Measurements from ENCODE around the gene ASCC1. TPM values are rescaled to one million over a fixed set of nuclear protein-coding genes. Genes with fewer than 3 reads are reported as not detected.

Gene ASCC1
- total RNA-seq, 2 donors from 2014 or later = 17.7 to 17.9 TPM

- no peak for ATAC-seq
- no peak for DNase-seq
Observed at GRCh38 chr10:72066318-72067284, 149.5 kb downstream of the ASCC1 start.

DNA sequence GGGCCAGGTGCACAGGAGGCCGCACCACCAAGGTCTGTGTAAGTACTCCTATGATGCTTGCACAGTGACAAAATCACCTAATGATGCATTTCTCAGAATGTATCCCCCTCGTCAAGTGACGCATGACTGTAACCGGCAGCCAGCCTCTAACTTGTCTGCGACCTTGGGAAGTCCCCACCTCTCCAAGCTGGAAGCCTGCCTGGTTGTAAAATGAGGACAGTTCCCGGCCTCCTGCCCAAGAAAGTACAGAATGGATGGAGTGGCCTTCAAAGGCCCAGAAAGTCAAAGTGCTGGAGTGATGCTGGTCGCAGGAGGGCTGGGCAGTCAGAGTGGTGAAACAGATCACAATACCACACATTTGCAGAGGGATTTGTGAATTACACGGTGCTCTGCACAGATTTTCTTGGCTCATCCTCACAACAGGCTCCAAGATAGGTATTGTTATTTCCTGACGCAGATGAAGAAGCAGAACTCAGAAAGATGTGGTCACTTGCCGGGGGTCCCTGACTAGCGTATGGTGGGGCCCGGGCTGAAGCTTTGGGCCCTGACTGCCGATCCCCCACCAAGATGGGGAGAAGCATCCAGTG is 150.5 kb downstream of the ASCC1 start:
- no peak for DNase-seq

More at GRCh38 chr10:72066318-72067284, 149.5 kb downstream of the ASCC1 start:
- intact Hi-C loops (cut with DNase I, micrococcal nuclease) = no loop called here

GRCh38 chr10:72063703-72064391 is 152.2 kb downstream of the ASCC1 start:
- intact Hi-C loops (cut with DNase I, micrococcal nuclease) = no loop called here
- ATAC-seq = peak; percentile 97
- DNase-seq = peak; percentile 62 to 77

More for the DNA sequence above, 150.5 kb downstream of the ASCC1 start:
- ATAC-seq = peak; percentile 31
- intact Hi-C loops (cut with DNase I, micrococcal nuclease) = no loop called here

GRCh38 chr10:72062832-72063702 is 153.0 kb downstream of the ASCC1 start:
- ATAC-seq = no peak
- DNase-seq = no peak
- intact Hi-C loops (cut with DNase I, micrococcal nuclease) = no loop called here

- intact Hi-C loops (cut with DNase I, micrococcal nuclease) = no loop called here
- DNase-seq (no peak), ATAC-seq (no peak)
Observed at GRCh38 chr10:72062382-72062781, 153.7 kb downstream of the ASCC1 start.

DNA sequence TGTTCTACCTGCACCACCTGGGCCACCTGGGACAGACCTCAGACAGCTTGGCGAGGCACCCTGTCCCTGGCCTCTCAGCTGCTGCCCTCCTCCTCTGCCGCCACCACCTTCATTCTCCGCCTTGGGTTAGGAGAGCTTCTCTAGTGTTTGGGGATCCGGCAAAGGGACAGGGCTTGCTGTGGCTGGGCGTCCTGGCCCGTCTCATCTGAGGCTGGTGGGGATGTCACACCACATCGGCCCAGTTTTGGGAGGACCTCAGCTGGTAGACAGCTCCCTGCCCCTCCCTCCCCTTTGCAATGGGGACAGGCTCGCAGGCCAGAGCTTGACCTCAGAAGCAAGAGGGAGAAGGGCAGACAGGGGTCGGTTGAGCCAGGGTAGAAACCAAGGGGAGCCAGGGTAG is 154.1 kb downstream of the ASCC1 start:
- intact Hi-C loops (cut with DNase I, micrococcal nuclease) = no loop called here
- DNase-seq (no peak), ATAC-seq (no peak)

GRCh38 chr10:72061491-72061890 is 154.6 kb downstream of the ASCC1 start:
- intact Hi-C loops (cut with DNase I, micrococcal nuclease) = no loop called here

GRCh38 chr10:72059843-72060822 is 155.9 kb downstream of the ASCC1 start:
- DNase-seq = no peak
- intact Hi-C loops (cut with DNase I, micrococcal nuclease) = no loop called here
- ATAC-seq = no peak

More at GRCh38 chr10:72061491-72061890, 154.6 kb downstream of the ASCC1 start:
- no peak for ATAC-seq
- DNase-seq = no peak

DNA sequence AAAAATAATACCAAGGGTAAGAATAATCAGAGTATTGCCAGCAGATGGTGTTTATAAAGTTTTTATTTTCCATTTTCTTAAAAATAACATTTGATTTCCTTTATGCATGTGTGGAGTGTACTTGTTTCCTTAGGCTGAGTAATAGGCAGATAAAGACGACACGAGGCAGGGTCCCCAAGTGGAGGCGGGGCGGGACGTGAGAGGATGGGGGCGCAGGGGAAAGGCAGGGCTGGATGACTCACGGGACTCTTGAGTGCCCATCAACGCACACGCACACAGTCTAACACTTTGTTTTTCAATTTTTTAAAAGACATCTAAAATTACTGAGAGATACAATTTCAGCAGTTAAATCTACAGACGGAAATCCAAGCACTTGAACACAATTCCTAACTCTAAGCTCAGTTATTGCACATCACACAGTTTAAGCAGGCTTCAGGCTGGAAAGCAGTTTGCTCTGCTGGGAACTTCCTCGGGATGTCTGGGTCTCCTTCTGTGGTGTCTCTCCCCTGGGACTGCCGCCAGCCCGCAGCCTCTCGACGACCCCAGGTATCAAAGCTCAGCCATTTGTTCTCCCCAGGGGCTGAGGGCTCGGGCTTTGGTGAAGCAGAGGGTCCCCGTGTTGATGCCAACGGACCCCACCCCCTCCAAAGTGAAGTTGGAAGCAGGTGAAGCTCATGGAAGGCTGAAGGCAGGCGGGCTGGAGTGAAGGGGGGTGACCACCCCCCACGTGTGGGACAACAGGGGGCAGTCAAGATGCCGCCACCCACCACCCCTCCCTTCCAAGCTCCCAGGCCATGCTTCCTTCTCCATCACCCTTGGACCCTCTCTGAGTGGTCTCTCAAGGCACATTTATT is 156.9 kb downstream of the ASCC1 start:
- ATAC-seq (no peak), DNase-seq (no peak)
- intact Hi-C loops (cut with DNase I, micrococcal nuclease) = no loop called here

- intact Hi-C loops (cut with DNase I, micrococcal nuclease) = no loop called here
- no peak for DNase-seq
- ATAC-seq = no peak
Observed at GRCh38 chr10:72058347-72058898, 157.7 kb downstream of the ASCC1 start.

- ATAC-seq (no peak), DNase-seq (no peak)
- intact Hi-C loops (cut with DNase I, micrococcal nuclease) = no loop called here
Observed at GRCh38 chr10:72056932-72057751, 158.9 kb downstream of the ASCC1 start.

DNA sequence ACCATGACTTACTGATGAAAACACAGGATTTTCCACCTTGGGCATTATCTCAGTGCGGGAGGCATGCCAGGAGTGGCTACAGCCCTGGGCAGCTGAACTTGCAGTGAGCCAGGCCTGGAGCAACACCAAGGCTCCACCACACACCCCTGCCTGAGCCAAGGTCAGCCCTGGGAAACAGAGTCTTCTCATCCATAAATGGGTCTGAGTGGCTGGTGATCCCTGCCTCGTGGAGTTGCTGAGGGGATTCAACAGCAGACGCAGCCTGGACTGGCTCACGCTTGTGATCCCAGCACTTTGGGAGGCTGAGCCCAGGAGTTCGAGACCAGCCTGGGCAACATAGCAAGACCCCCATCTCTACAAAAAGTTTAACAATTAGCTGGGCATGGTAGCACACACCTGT is 160.0 kb downstream of the ASCC1 start:
- DNase-seq = no peak
- no peak for ATAC-seq
- intact Hi-C loops (cut with DNase I, micrococcal nuclease) = no loop called here

DNA sequence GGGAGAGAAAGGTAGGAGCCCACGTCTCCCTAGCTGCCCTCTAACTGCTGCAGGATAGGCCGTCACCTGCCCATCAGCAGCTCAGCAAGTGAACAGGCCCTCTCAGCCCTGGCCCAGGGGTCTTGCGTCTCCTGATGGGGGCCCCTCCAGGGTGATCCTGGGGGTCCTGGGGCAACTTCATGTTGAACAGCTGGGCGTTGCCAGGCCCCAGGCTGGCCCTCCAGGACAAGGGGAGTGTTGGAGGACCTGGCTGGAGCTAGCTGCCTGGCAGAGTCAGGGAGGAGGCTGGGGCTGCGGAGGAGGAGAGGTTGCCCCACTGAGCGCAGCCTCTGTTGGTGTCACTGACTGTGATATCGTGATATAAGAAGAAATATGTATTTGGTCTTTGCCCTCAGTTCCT is 162.4 kb downstream of the ASCC1 start:
- DNase-seq (no peak), ATAC-seq (no peak)
- intact Hi-C loops (cut with DNase I, micrococcal nuclease) = no loop called here

DNA sequence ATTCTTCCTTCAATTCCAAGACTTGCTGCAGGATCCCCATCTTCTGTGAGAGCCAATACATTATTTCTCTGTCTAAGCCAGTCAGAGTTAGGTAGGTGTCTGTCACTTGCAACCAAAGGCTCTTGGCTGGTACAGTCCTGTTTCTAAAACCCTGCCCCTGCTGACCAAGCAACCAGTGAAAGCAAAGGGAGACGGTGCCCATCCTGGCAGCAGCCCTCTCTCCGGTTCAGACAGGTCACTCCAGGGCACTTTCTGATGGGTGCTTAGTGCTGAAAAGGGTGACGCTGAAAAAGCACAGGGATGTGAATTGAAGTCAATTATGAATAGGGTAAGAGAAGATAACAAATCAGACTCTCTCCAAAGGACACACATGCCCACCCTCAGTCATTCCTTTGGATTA is 165.2 kb downstream of the ASCC1 start:
- intact Hi-C loops (cut with DNase I, micrococcal nuclease) = no loop called here
- ATAC-seq (no peak), DNase-seq (no peak)

DNA sequence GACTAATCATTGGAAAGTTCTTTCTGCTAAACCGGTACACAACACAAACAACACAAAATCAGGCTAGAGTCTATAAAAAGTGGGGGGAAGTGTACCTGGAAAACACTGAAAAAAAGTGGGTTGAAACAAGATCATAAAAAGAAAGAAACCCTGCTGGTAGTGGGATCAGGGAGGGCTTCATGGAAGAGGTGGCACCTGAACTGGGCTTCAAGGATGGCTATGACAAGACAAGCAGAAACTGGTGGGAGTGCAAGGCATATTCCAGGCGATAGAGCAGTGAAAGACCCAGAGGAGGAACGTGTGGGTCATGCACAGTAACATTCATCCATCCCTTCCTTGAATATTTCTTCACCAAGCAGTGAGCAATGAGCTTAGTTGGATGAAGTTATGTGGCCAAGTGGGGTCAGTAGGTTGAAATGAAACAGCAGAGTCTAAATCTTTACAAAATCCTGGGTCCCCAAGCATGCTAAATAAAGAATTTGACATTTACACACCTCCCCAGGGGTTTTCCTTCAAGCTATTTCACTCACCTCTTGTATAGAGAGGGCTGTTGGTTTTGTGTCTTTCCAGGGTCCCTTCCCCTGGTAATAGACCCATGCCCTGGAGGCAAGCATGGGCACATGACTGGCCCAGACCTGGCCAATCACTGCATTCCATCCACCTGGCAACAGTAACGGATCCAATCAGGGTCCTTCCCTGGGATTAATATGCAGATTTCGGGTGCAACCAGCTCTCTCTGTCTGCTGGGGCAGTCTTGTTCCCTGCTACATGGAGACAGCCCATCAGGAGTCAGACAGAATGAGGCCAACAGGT is 165.9 kb downstream of the ASCC1 start:
- ATAC-seq = no peak
- no peak for DNase-seq
- intact Hi-C loops (cut with DNase I, micrococcal nuclease) = loop anchor here (2.0 to 10.0 kb wide), 4 partner anchors 93 to 285 kb away; no protein-coding TSS in a partner anchor
